Tibial nerve (tissue), 4 donors: Measurements from ENCODE around the gene AASS. TPM values are rescaled to one million over a fixed set of nuclear protein-coding genes. Genes with fewer than 3 reads are reported as not detected.

ENCODE experiments used
- DNase-seq, 2 donors: peaks; one replicate each; pipeline ENCODE4 v3.0.0-alpha.2; 2019; ENCODE audit warnings: low spot score in 2 of 2
- H3K27ac ChIP-seq, 4 donors: fragments of 200-600 bp; sonication (generic) in 3 of 4; one replicate each; pipeline ENCODE4 v1.5.1; 2017 to 2019; ENCODE audit warnings: mild to moderate bottlenecking in 1 of 4
- H3K27me3 ChIP-seq, 2 donors: fragments of 200-600 bp; sonication (generic) in 1 of 2; one replicate each; pipeline versions ENCODE4 v1.5.1 to v1.6.0; 2017 to 2019
- H3K36me3 ChIP-seq, 3 donors: fragments of 200-600 bp; sonication (generic); one replicate each; pipeline ENCODE4 v1.5.1; 2018 to 2019
- H3K4me1 ChIP-seq, 4 donors: fragments of 200-600 bp; sonication (generic) in 3 of 4; one replicate each; pipeline ENCODE4 v1.5.1; 2017 to 2019
- H3K4me3 ChIP-seq, 4 donors: fragments of 200-600 bp; sonication (generic) in 3 of 4; one replicate each; pipeline ENCODE4 v1.5.1; 2017 to 2019; ENCODE audit warnings: mild to moderate bottlenecking in 1 of 4, moderate library complexity in 1 of 4
- H3K9me3 ChIP-seq, 4 donors: fragments of 200-600 bp; sonication (generic) in 3 of 4; one replicate each; pipeline ENCODE4 v1.5.1; 2017 to 2019
- EP300 ChIP-seq, 2 donors: sonication (generic); formaldehyde crosslinking; IDR thresholded peaks; one replicate each; pipeline ENCODE4 v1.6.1; 2017; ENCODE audit warnings: antibody characterized with exemption in 2 of 2, mild to moderate bottlenecking in 1 of 2
- POLR2A ChIP-seq, 2 donors: fragments of 450-650 bp; IDR thresholded peaks; one replicate each; pipeline ENCODE4 v1.6.1; 2017; ENCODE audit warnings: antibody characterized with exemption in 2 of 2, mild to moderate bottlenecking in 2 of 2, moderate library complexity in 2 of 2
- WGBS, 2 donors: methylation state at CpG; one replicate each; pipeline ENCODE4 v1.1.5; 2018; 5-methylcytosine and 5-hydroxymethylcytosine counted together
- total RNA-seq, 4 donors: library from RNA; depleted of rRNA; stranded (reverse); fragments of >200 nt; gene quantifications; one replicate each; pipeline ENCODE4 v1.1.0, GENCODE V29; 2016
- TF ChIP-seq, protein P1 (sequence below), 5 experiments: fragments of 200-600 bp in 3 of 5; fragments of 450-650 bp in 2 of 5; sonication (generic) in 3 of 5; IDR thresholded peaks; one replicate each; pipeline ENCODE4 v1.5.1; 2016 to 2019; ENCODE audit warnings: antibody characterized with exemption in 5 of 5, mild to moderate bottlenecking in 3 of 5, moderate library complexity in 2 of 5

Gene AASS
- total RNA-seq, 4 donors from 2014 or later: 141 to 231 (median 189) TPM

DNA sequence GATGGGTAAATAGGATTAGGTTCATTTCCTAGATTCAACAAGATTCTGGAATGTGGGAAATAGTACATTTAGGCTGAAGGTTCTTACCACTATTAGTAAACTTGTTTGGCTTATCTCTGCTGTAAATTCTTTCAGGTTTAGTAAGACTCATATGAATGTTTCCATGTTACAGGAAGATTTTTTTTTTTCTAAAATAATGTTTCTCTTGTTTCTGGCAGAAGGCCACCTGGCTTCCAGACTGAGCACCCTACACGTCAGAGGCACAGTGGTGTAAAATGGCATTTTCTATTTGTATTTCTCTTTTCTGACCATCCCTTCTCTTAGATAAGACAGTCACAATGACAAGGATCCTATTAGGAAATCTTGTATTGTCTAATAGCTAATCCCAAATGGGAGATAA is 22.7 kb upstream of the AASS start:
- peaks cover 0 to 1% (median 0%) of the 10 kb centered on the region in 4 donors for H3K4me1 ChIP-seq
- H3K4me3 ChIP-seq: no peak overlapping the region
- H3K27ac ChIP-seq: no peak overlapping the region
- no peaks in the 10 kb centered on the region for H3K9me3 ChIP-seq
- no peak for DNase-seq
- 13 to 16% methylated on average over 1 of the region's 1 CpG for WGBS, 2 donors
- TF ChIP-seq, protein P1, sequence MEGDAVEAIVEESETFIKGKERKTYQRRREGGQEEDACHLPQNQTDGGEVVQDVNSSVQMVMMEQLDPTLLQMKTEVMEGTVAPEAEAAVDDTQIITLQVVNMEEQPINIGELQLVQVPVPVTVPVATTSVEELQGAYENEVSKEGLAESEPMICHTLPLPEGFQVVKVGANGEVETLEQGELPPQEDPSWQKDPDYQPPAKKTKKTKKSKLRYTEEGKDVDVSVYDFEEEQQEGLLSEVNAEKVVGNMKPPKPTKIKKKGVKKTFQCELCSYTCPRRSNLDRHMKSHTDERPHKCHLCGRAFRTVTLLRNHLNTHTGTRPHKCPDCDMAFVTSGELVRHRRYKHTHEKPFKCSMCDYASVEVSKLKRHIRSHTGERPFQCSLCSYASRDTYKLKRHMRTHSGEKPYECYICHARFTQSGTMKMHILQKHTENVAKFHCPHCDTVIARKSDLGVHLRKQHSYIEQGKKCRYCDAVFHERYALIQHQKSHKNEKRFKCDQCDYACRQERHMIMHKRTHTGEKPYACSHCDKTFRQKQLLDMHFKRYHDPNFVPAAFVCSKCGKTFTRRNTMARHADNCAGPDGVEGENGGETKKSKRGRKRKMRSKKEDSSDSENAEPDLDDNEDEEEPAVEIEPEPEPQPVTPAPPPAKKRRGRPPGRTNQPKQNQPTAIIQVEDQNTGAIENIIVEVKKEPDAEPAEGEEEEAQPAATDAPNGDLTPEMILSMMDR (IDR thresholded peaks at IDR 0.05): no peak
- no peak for TF ChIP-seq POLR2A (IDR thresholded peaks at IDR 0.05)
- TF ChIP-seq EP300 (IDR thresholded peaks at IDR 0.05): no peak
- H3K27me3 ChIP-seq: no peaks in the 10 kb centered on the region
- no peaks in the 10 kb centered on the region for H3K36me3 ChIP-seq

DNA sequence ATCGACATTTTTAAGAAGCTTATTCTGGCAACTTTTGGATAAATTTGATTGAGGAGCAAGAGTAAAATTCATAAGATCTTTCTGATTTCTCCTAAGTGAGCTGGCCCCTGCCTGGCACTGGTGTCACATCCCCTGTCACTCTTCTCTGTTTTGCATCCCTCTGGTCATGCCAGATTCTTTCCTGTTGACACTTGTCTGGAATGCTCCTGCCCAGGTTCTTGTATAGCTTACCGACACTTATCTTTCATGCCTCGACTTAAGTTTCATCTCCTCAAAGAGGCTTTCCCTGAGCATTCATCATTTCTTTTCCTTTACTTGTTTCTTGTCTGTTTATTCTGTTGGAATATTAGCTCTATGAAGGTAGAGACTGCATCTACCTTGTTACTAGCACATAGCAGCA is 22.2 kb upstream of the AASS start:
- TF ChIP-seq, protein P1 (IDR thresholded peaks at IDR 0.05): no peak
- TF ChIP-seq POLR2A (IDR thresholded peaks at IDR 0.05) (no peak), EP300 (IDR thresholded peaks at IDR 0.05) (no peak)
- Histone ChIP-seq H3K36me3 (no peaks in the 10 kb centered on the region), H3K27me3 (no peaks in the 10 kb centered on the region), H3K9me3 (no peaks in the 10 kb centered on the region), H3K4me1 (peaks cover 0 to 6% (median 0%) of the 10 kb centered on the region in 4 donors), H3K27ac (no peak overlapping the region), H3K4me3 (no peak overlapping the region)
- no peak for DNase-seq
- WGBS, 2 donors: 88 to 96% methylated on average over 3 of the region's 3 CpGs

DNA sequence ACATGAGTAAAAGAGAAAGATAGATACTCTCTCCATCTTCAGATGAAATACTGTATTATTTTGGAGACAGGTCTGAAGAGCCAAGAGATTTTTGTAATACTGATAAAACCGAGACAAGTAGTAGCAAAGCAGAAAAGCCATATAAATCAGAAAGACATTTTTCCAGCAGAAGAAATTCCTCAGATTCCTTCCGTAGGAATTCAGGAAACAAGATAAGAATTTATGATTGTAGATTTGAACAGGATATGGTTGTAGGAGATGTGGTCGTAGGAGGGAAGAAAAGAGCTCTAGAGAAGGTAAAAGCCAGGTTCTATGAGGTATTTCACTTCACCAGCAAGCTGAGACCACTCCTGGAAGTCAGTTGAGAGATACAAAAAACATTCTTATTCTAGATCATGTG is 17.6 kb upstream of the AASS start:
- no peaks in the 10 kb centered on the region for H3K36me3 ChIP-seq
- TF ChIP-seq, protein P1 (IDR thresholded peaks at IDR 0.05): no peak
- TF ChIP-seq EP300 (IDR thresholded peaks at IDR 0.05): no peak
- TF ChIP-seq POLR2A (IDR thresholded peaks at IDR 0.05): no peak
- H3K4me3 ChIP-seq: no peak overlapping the region
- no peak overlapping the region for H3K27ac ChIP-seq
- no peaks in the 10 kb centered on the region for H3K27me3 ChIP-seq
- DNase-seq: no peak
- no peaks in the 10 kb centered on the region for H3K9me3 ChIP-seq
- H3K4me1 ChIP-seq: peaks cover 0 to 10% (median 0%) of the 10 kb centered on the region in 4 donors
- 13 to 18% methylated on average over 3 of the region's 3 CpGs for WGBS, 2 donors

DNA sequence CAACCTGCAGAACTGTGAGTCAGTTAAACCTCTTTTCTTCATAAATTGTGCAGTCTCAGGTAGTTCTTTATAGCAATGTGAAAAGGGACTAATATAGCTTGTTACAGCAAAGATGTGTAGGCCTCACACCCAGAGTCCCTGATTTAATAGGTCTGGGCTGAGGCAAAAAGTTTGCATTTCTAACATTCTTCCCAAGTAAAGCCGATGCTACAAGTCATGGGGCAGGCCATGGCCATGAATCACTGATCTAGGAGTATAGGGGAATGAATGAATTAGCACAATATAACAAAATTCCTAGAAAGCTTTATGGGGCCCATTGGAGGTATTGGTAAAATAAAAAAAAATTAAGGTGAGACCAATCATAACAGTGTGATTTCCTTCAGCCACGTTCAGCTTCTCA is 11.5 kb upstream of the AASS start:
- H3K36me3 ChIP-seq: no peaks in the 10 kb centered on the region
- no peaks in the 10 kb centered on the region for H3K27me3 ChIP-seq
- no peak for DNase-seq
- no peaks in the 10 kb centered on the region for H3K9me3 ChIP-seq
- no peaks in the 10 kb centered on the region for H3K4me1 ChIP-seq
- TF ChIP-seq, protein P1 (IDR thresholded peaks at IDR 0.05): no peak
- TF ChIP-seq EP300 (IDR thresholded peaks at IDR 0.05) (no peak), POLR2A (IDR thresholded peaks at IDR 0.05) (no peak)
- H3K4me3 ChIP-seq: no peak overlapping the region
- WGBS, 2 donors: 54 to 61% methylated on average over 2 of the region's 2 CpGs
- no peak overlapping the region for H3K27ac ChIP-seq

DNA sequence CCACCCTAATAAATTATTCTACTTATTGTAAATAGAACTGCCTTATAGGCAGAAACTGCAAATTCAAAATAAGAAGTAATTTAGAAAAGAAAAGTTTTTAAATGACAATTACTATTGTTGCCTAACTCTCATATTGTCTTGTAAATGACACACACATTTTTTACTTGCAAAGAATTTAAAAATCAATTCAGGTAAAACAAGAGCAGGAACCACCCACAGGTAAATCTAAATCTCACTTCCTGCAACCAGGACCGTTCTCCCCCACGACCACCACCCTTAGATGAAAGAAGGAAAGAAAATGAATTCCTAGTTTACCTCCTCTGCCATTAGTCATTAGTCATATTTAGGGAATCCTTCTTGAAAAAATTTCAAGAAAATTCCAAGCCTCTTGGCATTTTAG is 4.8 kb upstream of the AASS start:
- TF ChIP-seq, protein P1 (IDR thresholded peaks at IDR 0.05): no peak
- TF ChIP-seq POLR2A (IDR thresholded peaks at IDR 0.05): no peak
- TF ChIP-seq EP300 (IDR thresholded peaks at IDR 0.05): no peak
- Histone ChIP-seq H3K36me3 (no peaks in the 10 kb centered on the region), H3K27me3 (no peaks in the 10 kb centered on the region), H3K4me1 (peaks cover 0 to 6% (median 3%) of the 10 kb centered on the region in 4 donors), H3K9me3 (no peaks in the 10 kb centered on the region), H3K4me3 (no peak overlapping the region), H3K27ac (no peak overlapping the region)
- DNase-seq: no peak
- 48 to 51% methylated on average over 2 of the region's 2 CpGs for WGBS, 2 donors
